ENCODE data around the gene WASHC2A.
"Not testable (repeated sequence)": the region's sequence is repeated elsewhere in the genome, so short reads cannot be mapped to it uniquely, and the experiment has no call there.

WASHC2A gene

GRCh38 chr10:50063100-50063499 lies 4.7 kb upstream of the WASHC2A start:
- TF ChIP-seq POLR2A (IDR thresholded peaks at IDR 0.05; ENCODE audit: low read length) = no peak
- no peak for TF ChIP-seq GATA1 (IDR thresholded peaks at IDR 0.05; ENCODE audit: low read depth, low read length)
- no peak for DNase-seq

GRCh38 chr10:50068352-50068659 lies 552 bp downstream of the WASHC2A start:
- not testable (repeated sequence) for DNase-seq

GRCh38 chr10:50075139-50075538 lies 7.4 kb downstream of the WASHC2A start:
- not testable (repeated sequence) for DNase-seq

- peak; percentile 38 to 55 for DNase-seq
Measured at GRCh38 chr10:50075544-50075943, 7.8 kb downstream of the WASHC2A start.

- DNase-seq = not testable (repeated sequence)
Measured at GRCh38 chr10:50091304-50091703, 23.6 kb downstream of the WASHC2A start.

- not testable (repeated sequence) for DNase-seq
Measured at GRCh38 chr10:50092928-50093327, 25.2 kb downstream of the WASHC2A start.

- DNase-seq = not testable (repeated sequence)
Measured at GRCh38 chr10:50094630-50095029, 26.9 kb downstream of the WASHC2A start.

- DNase-seq = not testable (repeated sequence)
Measured at GRCh38 chr10:50095402-50095801, 27.6 kb downstream of the WASHC2A start.

GRCh38 chr10:50096722-50097121 lies 29.0 kb downstream of the WASHC2A start:
- not testable (repeated sequence) for DNase-seq

- not testable (repeated sequence) for DNase-seq
Measured at GRCh38 chr10:50098645-50099044, 30.9 kb downstream of the WASHC2A start.

GRCh38 chr10:50101139-50101582 lies 33.4 kb downstream of the WASHC2A start:
- DNase-seq = not testable (repeated sequence)

GRCh38 chr10:50101747-50102146 lies 34.0 kb downstream of the WASHC2A start:
- not testable (repeated sequence) for DNase-seq

- not testable (repeated sequence) for DNase-seq
Measured at GRCh38 chr10:50102267-50102666, 34.5 kb downstream of the WASHC2A start.

GRCh38 chr10:50108999-50109698 lies 41.4 kb downstream of the WASHC2A start:
- not testable (repeated sequence) for DNase-seq

GRCh38 chr10:50112419-50113112 lies 44.8 kb downstream of the WASHC2A start:
- DNase-seq = not testable (repeated sequence)

- DNase-seq = not testable (repeated sequence)
Measured at GRCh38 chr10:50126765-50127164, 59.0 kb downstream of the WASHC2A start.

- not testable (repeated sequence) for DNase-seq
Measured at GRCh38 chr10:50127770-50128292, 60.1 kb downstream of the WASHC2A start.

GRCh38 chr10:50131245-50131965 lies 63.7 kb downstream of the WASHC2A start:
- DNase-seq = not testable (repeated sequence)

GRCh38 chr10:50132322-50132721 lies 64.6 kb downstream of the WASHC2A start:
- not testable (repeated sequence) for DNase-seq

- DNase-seq = not testable (repeated sequence)
Measured at GRCh38 chr10:50132841-50133240, 65.1 kb downstream of the WASHC2A start.

GRCh38 chr10:50143512-50144174 lies 75.9 kb downstream of the WASHC2A start:
- DNase-seq = not testable (repeated sequence)

- not testable (repeated sequence) for DNase-seq
Measured at GRCh38 chr10:50145575-50145974, 77.8 kb downstream of the WASHC2A start.

Data from erythroblast (primary cell).